ENCODE results near the gene ANKMY2.

The ANKMY2 gene

GRCh38 chr7:16657656-16658279 is 12.2 kb upstream of the ANKMY2 start:
- DNase-seq: no peak

- DNase-seq: no peak
These were observed 10.6 kb upstream of the ANKMY2 start for GRCh38 chr7:16656141-16656540.

GRCh38 chr7:16655394-16655793 is 9.8 kb upstream of the ANKMY2 start:
- no peak for DNase-seq

GRCh38 chr7:16652888-16653287 is 7.3 kb upstream of the ANKMY2 start:
- DNase-seq: no peak

GRCh38 chr7:16652240-16652583 is 6.7 kb upstream of the ANKMY2 start:
- no peak for DNase-seq

GRCh38 chr7:16651396-16652239 is 6.1 kb upstream of the ANKMY2 start:
- DNase-seq: no peak

GRCh38 chr7:16650266-16650665 is 4.7 kb upstream of the ANKMY2 start:
- no peak for DNase-seq

GRCh38 chr7:16649196-16649595 is 3.6 kb upstream of the ANKMY2 start:
- no peak for DNase-seq

- no peak for DNase-seq
These were observed 3.0 kb upstream of the ANKMY2 start for GRCh38 chr7:16648551-16648950.

- DNase-seq: no peak
These were observed 1.9 kb upstream of the ANKMY2 start for GRCh38 chr7:16647435-16647960.

- no peak for DNase-seq
These were observed 1.0 kb upstream of the ANKMY2 start for GRCh38 chr7:16646472-16647072.

- peak; percentile 65 for DNase-seq
These were observed 640 bp downstream of the ANKMY2 start for GRCh38 chr7:16644636-16645592.

GRCh38 chr7:16644157-16644556 is 1.4 kb downstream of the ANKMY2 start:
- DNase-seq: no peak

GRCh38 chr7:16638282-16639280 is 7.0 kb downstream of the ANKMY2 start:
- DNase-seq: no peak

GRCh38 chr7:16637379-16637778 is 8.2 kb downstream of the ANKMY2 start:
- DNase-seq: no peak

GRCh38 chr7:16636555-16637101 is 8.9 kb downstream of the ANKMY2 start:
- DNase-seq: no peak

- no peak for DNase-seq
These were observed 11.2 kb downstream of the ANKMY2 start for GRCh38 chr7:16634271-16634738.

- no peak for DNase-seq
These were observed 14.9 kb downstream of the ANKMY2 start for GRCh38 chr7:16630654-16631053.

GRCh38 chr7:16627236-16627635 is 18.3 kb downstream of the ANKMY2 start:
- DNase-seq: no peak

- no peak for DNase-seq
These were observed 19.2 kb downstream of the ANKMY2 start for GRCh38 chr7:16626388-16626787.

GRCh38 chr7:16619979-16620408 is 25.6 kb downstream of the ANKMY2 start:
- DNase-seq: no peak
